Spleen (tissue), 11 donors: Measurements from ENCODE around the gene LSS. TPM values are rescaled to one million over a fixed set of nuclear protein-coding genes. Genes with fewer than 3 reads are reported as not detected.
A peak's percentile ranks its signal among the peaks of the same experiment; 100 is the strongest.

ENCODE experiments used
- DNase-seq: peaks from one replicate; pipeline ENCODE4 v3.0.0-alpha.2; 2020
- H3K27ac ChIP-seq, 8 donors: fragments of 200-600 bp; sonication (generic) in 7 of 8; 1 replicate in 4 of 8; 2 replicates in 4 of 8; pipeline versions ENCODE4 v1.5.0 to v1.8.0; 2016 to 2021; ENCODE audit warnings: inconsistent platforms in 4 of 8, mild to moderate bottlenecking in 4 of 8, moderate library complexity in 1 of 8
- H3K27me3 ChIP-seq, 7 donors: fragments of 200-600 bp; sonication (generic) in 6 of 7; replicated peaks in 1 of 7; 1 replicate in 4 of 7; 2 replicates in 3 of 7; pipeline versions ENCODE4 v1.5.0 to v1.8.0; 2016 to 2021; ENCODE audit warnings: inconsistent platforms in 3 of 7, mild to moderate bottlenecking in 1 of 7
- H3K36me3 ChIP-seq, 6 donors: fragments of 200-600 bp; sonication (generic) in 5 of 6; 1 replicate in 4 of 6; 2 replicates in 2 of 6; pipeline versions ENCODE4 v1.5.0 to v1.8.0; 2016 to 2021; ENCODE audit warnings: inconsistent platforms in 2 of 6
- H3K4me1 ChIP-seq, 6 donors: fragments of 200-600 bp; sonication (generic) in 5 of 6; 1 replicate in 3 of 6; 2 replicates in 3 of 6; pipeline versions ENCODE4 v1.5.0 to v1.8.0; 2016 to 2021; ENCODE audit warnings: inconsistent platforms in 3 of 6
- H3K4me3 ChIP-seq, 8 donors: fragments of 200-600 bp; sonication (generic) in 7 of 8; 1 replicate in 4 of 8; 2 replicates in 4 of 8; pipeline versions ENCODE4 v1.5.0 to v1.8.0; 2016 to 2021; ENCODE audit warnings: inconsistent platforms in 4 of 8, mild to moderate bottlenecking in 4 of 8, moderate library complexity in 2 of 8
- H3K9me3 ChIP-seq, 8 donors: fragments of 200-600 bp; sonication (generic) in 7 of 8; 1 replicate in 4 of 8; 2 replicates in 4 of 8; pipeline versions ENCODE4 v1.5.0 to v1.8.0; 2016 to 2021; ENCODE audit warnings: inconsistent platforms in 4 of 8
- POLR2A ChIP-seq, 3 donors: fragments of 450-650 bp; IDR thresholded peaks; one replicate each; pipeline ENCODE4 v1.5.1; 2017; ENCODE audit warnings: antibody characterized with exemption in 3 of 3, mild to moderate bottlenecking in 1 of 3
- POLR2AphosphoS5 ChIP-seq, 3 donors: sonication (generic); formaldehyde crosslinking; IDR thresholded peaks; one replicate each; pipeline ENCODE4 v1.5.1; 2017; ENCODE audit warnings: antibody characterized with exemption in 3 of 3
- WGBS, 5 donors: extraction: QIAGEN DNeasy Blood & Tissue Kit in 3 of 5; methylation state at CpG; one replicate each; pipeline versions ENCODE4 v1.1.5 to v1.1.7; 2013 to 2018; 5-methylcytosine and 5-hydroxymethylcytosine counted together
- intact Hi-C: fragments of 100-400 bp; cut with DNase I; formaldehyde crosslinking; loops from one replicate; pipeline ENCODE4 v1.15.0; 2023; ENCODE audit warnings: low total_unique reads
- polyA plus RNA-seq, 3 donors: library from polyadenylated mRNA; stranded (reverse); fragments of 200-250 nt; gene quantifications; one replicate each; pipeline ENCODE4 v1.2.1, GENCODE V29; 2013
- total RNA-seq, 7 donors: library from RNA; depleted of rRNA in 3 of 7; stranded (reverse); fragments of >200 nt in 3 of 7; fragmentation: NEBNext Ultra II Directional in 4 of 7; extraction: Animal tissue kit (Norgen Biotek cat#: 25700) in 4 of 7; gene quantifications; one replicate each; pipeline versions ENCODE4 v1.1.0 to v1.2.1, GENCODE V29; 2016 to 2021
- TF ChIP-seq, protein P1 (sequence below), 11 experiments: fragments of 200-600 bp in 7 of 11; fragments of 450-650 bp in 4 of 11; sonication (generic) in 4 of 11; IDR thresholded peaks in 8 of 11; conservative IDR thresholded peaks in 3 of 11; 1 replicate in 7 of 11; 2 replicates in 4 of 11; pipeline versions ENCODE4 v1.4.0 to v1.8.0; 2016 to 2021; ENCODE audit warnings: antibody characterized with exemption in 11 of 11, inconsistent platforms in 4 of 11, mild to moderate bottlenecking in 1 of 11
- donor health status: healthy with polysubstance abuse.
- donor health status: DM: no; HTN: no; CAD: no; lungs with moderate emphysema.
- donor health status: DM: no; HTN: no; CAD: no.
- donor health status: Bipolar disorder and iron deficiency.
- donor health status: healthy.
- donor health status: DM: no; HTN: no; CAD: no.
- donor health status: DM: yes; HTN: yes; CAD: no.

Gene LSS
- total and polyA plus RNA-seq, 10 donors, result 6.3 to 31.2 (median 24.5) TPM

DNA sequence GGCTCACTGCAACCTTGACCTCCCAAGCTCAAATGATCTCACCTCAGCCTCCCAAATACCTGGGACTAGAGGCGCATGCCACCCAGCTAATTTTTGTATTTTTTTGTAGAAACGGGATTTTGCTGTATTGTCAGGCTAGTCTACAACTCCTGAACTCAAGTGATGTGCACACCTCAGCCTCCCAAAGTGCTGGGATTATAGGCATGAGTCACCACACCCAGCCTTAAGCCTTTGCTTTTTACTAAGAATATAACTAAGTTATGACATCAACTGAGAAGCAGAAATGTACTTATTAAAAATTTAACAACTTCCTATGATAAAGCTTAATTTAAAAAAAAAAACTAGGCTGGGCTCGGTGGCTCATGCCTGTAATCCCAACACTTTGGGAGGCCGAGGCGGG lies 8.9 kb upstream of the LSS start:
- Histone ChIP-seq H3K4me1 (no peaks in the 10 kb centered on the region), H3K36me3 (peaks cover 3 to 100% (median 76%) of the 10 kb centered on the region in 6 donors), H3K4me3 (no peak overlapping the region), H3K27me3 (no peaks in the 10 kb centered on the region), H3K9me3 (no peaks in the 10 kb centered on the region), H3K27ac (no peak overlapping the region)
- WGBS, 5 donors, result 95 to 100% (median 96%) methylated on average over 5 of the region's 5 CpGs; no CpG with 5 or more reads in 1 of the 5 donors
- intact Hi-C loops, result no loop called here
- DNase-seq, result no peak
- TF ChIP-seq, protein P1, sequence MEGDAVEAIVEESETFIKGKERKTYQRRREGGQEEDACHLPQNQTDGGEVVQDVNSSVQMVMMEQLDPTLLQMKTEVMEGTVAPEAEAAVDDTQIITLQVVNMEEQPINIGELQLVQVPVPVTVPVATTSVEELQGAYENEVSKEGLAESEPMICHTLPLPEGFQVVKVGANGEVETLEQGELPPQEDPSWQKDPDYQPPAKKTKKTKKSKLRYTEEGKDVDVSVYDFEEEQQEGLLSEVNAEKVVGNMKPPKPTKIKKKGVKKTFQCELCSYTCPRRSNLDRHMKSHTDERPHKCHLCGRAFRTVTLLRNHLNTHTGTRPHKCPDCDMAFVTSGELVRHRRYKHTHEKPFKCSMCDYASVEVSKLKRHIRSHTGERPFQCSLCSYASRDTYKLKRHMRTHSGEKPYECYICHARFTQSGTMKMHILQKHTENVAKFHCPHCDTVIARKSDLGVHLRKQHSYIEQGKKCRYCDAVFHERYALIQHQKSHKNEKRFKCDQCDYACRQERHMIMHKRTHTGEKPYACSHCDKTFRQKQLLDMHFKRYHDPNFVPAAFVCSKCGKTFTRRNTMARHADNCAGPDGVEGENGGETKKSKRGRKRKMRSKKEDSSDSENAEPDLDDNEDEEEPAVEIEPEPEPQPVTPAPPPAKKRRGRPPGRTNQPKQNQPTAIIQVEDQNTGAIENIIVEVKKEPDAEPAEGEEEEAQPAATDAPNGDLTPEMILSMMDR (IDR thresholded peaks at IDR 0.05 in 8 of 11, conservative IDR thresholded peaks at IDR 0.05 in 3 of 11), result no peak
- TF ChIP-seq POLR2AphosphoS5 (IDR thresholded peaks at IDR 0.05) (no peak), POLR2A (IDR thresholded peaks at IDR 0.05) (no peak)

DNA sequence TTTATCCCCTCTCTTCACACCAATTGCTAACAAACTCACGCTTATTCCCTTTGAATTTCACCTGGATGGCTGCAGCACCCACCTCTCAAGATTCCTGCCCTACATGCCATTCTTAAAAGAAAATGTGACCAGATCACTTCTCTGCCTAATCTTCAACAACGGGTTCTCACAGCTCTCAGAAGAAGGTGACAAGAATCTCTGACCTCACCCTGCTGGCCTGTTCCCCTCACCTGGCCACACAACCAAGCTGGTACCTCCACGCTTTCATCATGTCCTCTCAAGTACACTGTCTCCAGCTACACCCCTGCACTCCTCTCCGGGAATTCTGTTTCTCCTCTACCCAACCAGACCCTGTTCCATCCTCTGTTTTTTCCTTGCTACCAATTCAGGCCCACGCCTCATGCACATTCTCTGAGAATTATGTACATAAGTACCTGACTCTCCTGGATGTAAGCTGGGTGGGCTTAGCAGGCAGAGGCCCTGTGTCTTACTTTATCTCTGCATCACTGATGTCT lies 5.9 kb upstream of the LSS start:
- Histone ChIP-seq H3K27me3 (no peaks in the 10 kb centered on the region), H3K27ac (peak overlapping the region in 1 of 8 donors; percentile 34), H3K4me3 (no peak overlapping the region), H3K4me1 (peaks cover 4 to 15% (median 6%) of the 10 kb centered on the region in 6 donors), H3K36me3 (peaks cover 3 to 82% (median 48%) of the 10 kb centered on the region in 6 donors), H3K9me3 (no peaks in the 10 kb centered on the region)
- no peak for DNase-seq
- TF ChIP-seq POLR2A (IDR thresholded peaks at IDR 0.05) (no peak), POLR2AphosphoS5 (IDR thresholded peaks at IDR 0.05) (peak in 1 of 3 donors; percentile 16)
- WGBS, 5 donors, result 56 to 85% (median 76%) methylated on average over 5 of the region's 5 CpGs
- intact Hi-C loops, result no loop called here

DNA sequence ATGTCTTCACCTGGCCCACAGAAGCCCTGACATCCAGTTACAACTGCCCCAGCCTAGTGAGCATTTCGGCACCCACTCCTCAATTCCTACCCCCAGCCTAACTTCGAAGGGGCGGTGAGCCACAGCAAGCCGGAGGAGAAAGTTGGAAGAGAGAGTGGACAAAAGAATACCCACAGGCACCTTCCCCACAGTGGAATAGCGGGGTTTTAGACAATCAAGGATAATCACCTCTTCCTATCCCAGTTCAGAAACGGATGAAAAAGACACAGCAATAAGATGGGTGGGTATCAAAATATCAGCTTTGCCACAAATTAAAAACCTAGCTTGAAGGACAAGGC lies 1.3 kb upstream of the LSS start:
- Histone ChIP-seq H3K27ac (peak overlapping the region in 4 of 8 donors; percentile 47 to 89 (median 84)), H3K4me3 (peak overlapping the region in 5 of 8 donors; percentile 60 to 99 (median 96)), H3K9me3 (no peaks in the 10 kb centered on the region), H3K36me3 (peaks cover 0 to 36% (median 13%) of the 10 kb centered on the region in 6 donors), H3K27me3 (no peaks in the 10 kb centered on the region), H3K4me1 (peaks cover 6 to 46% (median 29%) of the 10 kb centered on the region in 6 donors)
- WGBS, 5 donors, result 91 to 95% (median 92%) methylated on average over 6 of the region's 6 CpGs
- intact Hi-C loops, result no loop called here
- DNase-seq, result no peak
- TF ChIP-seq, protein P1 (IDR thresholded peaks at IDR 0.05 in 8 of 11, conservative IDR thresholded peaks at IDR 0.05 in 3 of 11), result no peak

DNA sequence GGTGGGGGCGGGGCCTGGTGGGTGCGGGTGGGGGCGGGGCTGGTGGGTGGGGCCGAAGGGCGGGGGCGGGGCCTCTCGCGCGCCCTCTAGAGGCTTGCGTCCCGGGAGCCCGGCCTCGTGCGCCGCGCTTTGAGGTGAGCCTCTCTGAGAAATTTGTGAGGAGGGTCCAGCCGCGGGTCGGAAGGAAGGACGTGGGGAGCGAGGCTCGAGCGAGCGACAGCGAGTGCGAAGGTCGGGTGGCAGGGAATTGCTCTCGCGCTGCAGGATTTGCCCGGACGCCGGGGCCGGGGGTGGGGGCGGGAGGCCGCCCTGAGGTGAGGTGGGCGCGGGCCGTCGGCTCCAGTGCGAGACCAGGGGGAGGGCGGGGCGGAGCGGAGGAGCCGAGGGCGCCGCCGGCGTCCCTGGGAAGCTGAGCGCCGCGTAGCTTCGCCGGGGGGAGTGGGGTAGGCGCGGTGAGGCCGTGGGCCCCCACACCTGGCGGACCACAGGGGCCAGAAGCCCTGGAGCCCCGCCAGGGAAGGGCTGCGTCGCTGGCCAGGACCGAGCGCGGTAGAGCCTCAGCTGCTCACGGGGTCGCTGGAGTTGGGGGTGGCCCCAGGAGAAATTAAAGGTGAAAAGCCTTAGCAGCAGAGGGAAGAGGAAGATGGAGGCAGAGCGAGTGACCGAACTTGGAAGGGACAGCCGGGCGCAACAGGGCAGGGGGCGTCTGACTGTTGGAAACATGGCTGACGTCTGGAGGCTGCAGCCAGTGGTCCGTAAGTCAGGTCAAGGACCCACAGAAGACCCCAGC lies 754 bp upstream of the LSS start:
- DNase-seq, result peak; percentile 94
- intact Hi-C loops, result no loop called here
- Histone ChIP-seq H3K27me3 (no peaks in the 10 kb centered on the region), H3K4me3 (peak overlapping the region; percentile 48 to 99 (median 90)), H3K4me1 (peaks cover 6 to 46% (median 29%) of the 10 kb centered on the region in 6 donors), H3K36me3 (peaks cover 0 to 30% (median 8%) of the 10 kb centered on the region in 6 donors), H3K9me3 (no peaks in the 10 kb centered on the region), H3K27ac (peak overlapping the region; percentile 42 to 89 (median 56))
- WGBS, 5 donors, result 2 to 6% (median 2%) methylated on average over 27 to 72 of the region's 72 CpGs
- TF ChIP-seq POLR2A (IDR thresholded peaks at IDR 0.05) (no peak), POLR2AphosphoS5 (IDR thresholded peaks at IDR 0.05) (peak in 1 of 3 donors; percentile 43)
- TF ChIP-seq, protein P1 (IDR thresholded peaks at IDR 0.05 in 8 of 11, conservative IDR thresholded peaks at IDR 0.05 in 3 of 11), result peak in 10 of 11 experiments; percentile 17 to 84 (median 62)
